Globus pallidus (tissue), 1 donor: Measurements from ENCODE around the gene SCARB2.
A peak's percentile ranks its signal among the peaks of the same experiment; 100 is the strongest.
"Not testable (repeated sequence)": the region's sequence is repeated elsewhere in the genome, so short reads cannot be mapped to it uniquely, and the experiment has no call there.

ENCODE experiments used
- DNase-seq: peaks from one replicate; pipeline ENCODE4 v3.0.0-alpha.2; 2015; ENCODE audit warnings: low spot score

The SCARB2 gene

GRCh38 chr4:76213415-76214176 is at the start of gene SCARB2:
Gene SCARB2 (minus strand): TSS chr4:76213824. CDS start chr4:76213543, 281 bp downstream.
- DNase-seq = peak; percentile 91

- DNase-seq = no peak
Measured at GRCh38 chr4:76260571-76260970, 46.9 kb upstream of the SCARB2 start.

GRCh38 chr4:76257824-76258223 is 44.2 kb upstream of the SCARB2 start:
- peak; percentile 42 for DNase-seq

- no peak for DNase-seq
Measured at GRCh38 chr4:76256968-76257367, 43.3 kb upstream of the SCARB2 start.

- DNase-seq = no peak
Measured at GRCh38 chr4:76256032-76256431, 42.4 kb upstream of the SCARB2 start.

- no peak for DNase-seq
Measured at GRCh38 chr4:76253511-76253910, 39.9 kb upstream of the SCARB2 start.

- no peak for DNase-seq
Measured at GRCh38 chr4:76252271-76252653, 38.6 kb upstream of the SCARB2 start.

GRCh38 chr4:76251441-76252270 is 38.0 kb upstream of the SCARB2 start, which contains the start of gene FAM47E:
Gene FAM47E (plus strand): TSS chr4:76251721. CDS start chr4:76251747, 26 bp downstream.
- DNase-seq = peak; percentile 46

- DNase-seq = peak; percentile 2
Measured at GRCh38 chr4:76250962-76251361, 37.3 kb upstream of the SCARB2 start.

GRCh38 chr4:76246852-76247251 is 33.2 kb upstream of the SCARB2 start:
- DNase-seq = no peak

GRCh38 chr4:76246025-76246424 is 32.4 kb upstream of the SCARB2 start:
- DNase-seq = peak; percentile 13

GRCh38 chr4:76243877-76244276 is 30.3 kb upstream of the SCARB2 start:
- DNase-seq = not testable (repeated sequence)

- no peak for DNase-seq
Measured at GRCh38 chr4:76240236-76240635, 26.6 kb upstream of the SCARB2 start.

- no peak for DNase-seq
Measured at GRCh38 chr4:76238701-76239100, 25.1 kb upstream of the SCARB2 start.

GRCh38 chr4:76238236-76238635 is 24.6 kb upstream of the SCARB2 start:
- no peak for DNase-seq

- no peak for DNase-seq
Measured at GRCh38 chr4:76235915-76236314, 22.3 kb upstream of the SCARB2 start.

- no peak for DNase-seq
Measured at GRCh38 chr4:76235407-76235806, 21.8 kb upstream of the SCARB2 start.

GRCh38 chr4:76234679-76235044 is 21.0 kb upstream of the SCARB2 start:
- no peak for DNase-seq

GRCh38 chr4:76233967-76234678 is 20.5 kb upstream of the SCARB2 start:
- DNase-seq = no peak

GRCh38 chr4:76233529-76233928 is 19.9 kb upstream of the SCARB2 start:
- DNase-seq = no peak

- no peak for DNase-seq
Measured at GRCh38 chr4:76233083-76233482, 19.5 kb upstream of the SCARB2 start.

- no peak for DNase-seq
Measured at GRCh38 chr4:76232681-76233080, 19.1 kb upstream of the SCARB2 start.

- DNase-seq = no peak
Measured at GRCh38 chr4:76226418-76226817, 12.8 kb upstream of the SCARB2 start.
